ENCODE data around the gene SYK.
"Not testable (repeated sequence)": the region's sequence is repeated elsewhere in the genome, so short reads cannot be mapped to it uniquely, and the experiment has no call there.

SYK gene

GRCh38 chr9:90814355-90814754 lies 12.7 kb downstream of the SYK start:
- H3K9me3 ChIP-seq, result no peaks in the 10 kb centered on the region
- TF ChIP-seq, protein P1, sequence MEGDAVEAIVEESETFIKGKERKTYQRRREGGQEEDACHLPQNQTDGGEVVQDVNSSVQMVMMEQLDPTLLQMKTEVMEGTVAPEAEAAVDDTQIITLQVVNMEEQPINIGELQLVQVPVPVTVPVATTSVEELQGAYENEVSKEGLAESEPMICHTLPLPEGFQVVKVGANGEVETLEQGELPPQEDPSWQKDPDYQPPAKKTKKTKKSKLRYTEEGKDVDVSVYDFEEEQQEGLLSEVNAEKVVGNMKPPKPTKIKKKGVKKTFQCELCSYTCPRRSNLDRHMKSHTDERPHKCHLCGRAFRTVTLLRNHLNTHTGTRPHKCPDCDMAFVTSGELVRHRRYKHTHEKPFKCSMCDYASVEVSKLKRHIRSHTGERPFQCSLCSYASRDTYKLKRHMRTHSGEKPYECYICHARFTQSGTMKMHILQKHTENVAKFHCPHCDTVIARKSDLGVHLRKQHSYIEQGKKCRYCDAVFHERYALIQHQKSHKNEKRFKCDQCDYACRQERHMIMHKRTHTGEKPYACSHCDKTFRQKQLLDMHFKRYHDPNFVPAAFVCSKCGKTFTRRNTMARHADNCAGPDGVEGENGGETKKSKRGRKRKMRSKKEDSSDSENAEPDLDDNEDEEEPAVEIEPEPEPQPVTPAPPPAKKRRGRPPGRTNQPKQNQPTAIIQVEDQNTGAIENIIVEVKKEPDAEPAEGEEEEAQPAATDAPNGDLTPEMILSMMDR (IDR thresholded peaks at IDR 0.05), result no peak

DNA sequence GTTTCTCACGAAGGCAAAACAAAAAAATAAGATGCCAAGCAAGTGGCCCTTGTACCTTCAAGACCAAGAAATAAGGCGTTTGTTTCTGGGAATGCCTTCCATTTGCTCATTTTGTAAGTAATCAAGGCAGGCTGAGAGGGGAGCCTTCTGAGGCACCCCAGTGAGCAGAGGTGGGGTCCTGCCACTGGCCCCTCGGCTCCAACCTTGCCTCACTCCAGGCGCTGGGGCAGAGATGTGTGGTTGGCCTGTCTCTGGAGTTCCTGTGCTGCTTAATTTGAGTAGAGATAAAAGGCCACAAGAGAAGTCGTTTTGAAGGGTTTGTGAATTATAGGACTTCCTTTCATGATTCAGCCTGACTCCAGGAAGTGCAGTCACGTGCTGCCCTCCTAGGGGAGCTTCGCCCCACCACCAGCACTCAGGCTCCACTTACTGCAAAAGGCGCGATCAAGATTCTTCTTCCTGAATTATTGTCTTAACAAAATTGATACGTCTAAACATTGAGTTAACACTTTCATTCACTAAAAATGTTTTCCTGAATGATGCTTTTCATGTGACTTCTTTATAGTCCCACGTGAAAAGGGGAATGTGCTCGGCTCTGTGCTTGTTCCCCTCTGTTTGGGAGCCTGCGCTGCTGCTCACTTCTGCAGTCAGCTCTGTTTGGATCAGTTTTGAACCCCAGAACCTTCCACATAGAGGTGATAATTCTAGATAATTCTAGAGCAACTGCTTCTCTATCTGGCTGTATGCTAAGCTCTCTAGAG lies 13.7 kb downstream of the SYK start:
- Histone ChIP-seq H3K4me3 (ENCODE audit: low read depth in 1 of 2, low read length in 1 of 2) (peak overlapping the region; percentile 27 to 39), H3K4me1 (ENCODE audit: control insufficient read depth in 1 of 2, insufficient read depth in 1 of 2, low read depth in 1 of 2, low read length in 1 of 2) (peaks cover 47 to 76% of the 10 kb centered on the region in 2 experiments), H3K36me3 (peaks cover 10% of the 10 kb centered on the region), H3K27me3 (no peaks in the 10 kb centered on the region), H3K9me3 (no peaks in the 10 kb centered on the region), H3K27ac (peak overlapping the region; percentile 90)
- TF ChIP-seq, protein P1 (IDR thresholded peaks at IDR 0.05), result peak; percentile 17

More at GRCh38 chr9:90814355-90814754, 12.7 kb downstream of the SYK start:
- Histone ChIP-seq H3K4me1 (ENCODE audit: control insufficient read depth in 1 of 2, insufficient read depth in 1 of 2, low read depth in 1 of 2, low read length in 1 of 2) (peaks cover 57 to 83% of the 10 kb centered on the region in 2 experiments), H3K27me3 (no peaks in the 10 kb centered on the region), H3K36me3 (peaks cover 10% of the 10 kb centered on the region), H3K4me3 (ENCODE audit: low read depth in 1 of 2, low read length in 1 of 2) (peak overlapping the region in 1 of 2 experiments; percentile 27), H3K27ac (peak overlapping the region; percentile 90)

GRCh38 chr9:90815944-90816357 lies 14.3 kb downstream of the SYK start:
- Histone ChIP-seq H3K4me3 (ENCODE audit: low read depth in 1 of 2, low read length in 1 of 2) (peak overlapping the region; percentile 27 to 39), H3K27me3 (no peaks in the 10 kb centered on the region), H3K36me3 (peaks cover 10% of the 10 kb centered on the region), H3K9me3 (no peaks in the 10 kb centered on the region), H3K27ac (peak overlapping the region; percentile 90), H3K4me1 (ENCODE audit: control insufficient read depth in 1 of 2, insufficient read depth in 1 of 2, low read depth in 1 of 2, low read length in 1 of 2) (peaks cover 46 to 71% of the 10 kb centered on the region in 2 experiments)
- TF ChIP-seq, protein P1 (IDR thresholded peaks at IDR 0.05), result no peak

GRCh38 chr9:90816690-90817089 lies 15.1 kb downstream of the SYK start:
- peaks cover 10% of the 10 kb centered on the region for H3K36me3 ChIP-seq
- no peaks in the 10 kb centered on the region for H3K27me3 ChIP-seq
- peaks cover 46 to 66% of the 10 kb centered on the region in 2 experiments for H3K4me1 ChIP-seq (ENCODE audit: control insufficient read depth in 1 of 2, insufficient read depth in 1 of 2, low read depth in 1 of 2, low read length in 1 of 2)
- peak overlapping the region; percentile 90 for H3K27ac ChIP-seq
- H3K9me3 ChIP-seq, result no peaks in the 10 kb centered on the region
- TF ChIP-seq, protein P1 (IDR thresholded peaks at IDR 0.05), result no peak
- no peak overlapping the region for H3K4me3 ChIP-seq (ENCODE audit: low read depth in 1 of 2, low read length in 1 of 2)

DNA sequence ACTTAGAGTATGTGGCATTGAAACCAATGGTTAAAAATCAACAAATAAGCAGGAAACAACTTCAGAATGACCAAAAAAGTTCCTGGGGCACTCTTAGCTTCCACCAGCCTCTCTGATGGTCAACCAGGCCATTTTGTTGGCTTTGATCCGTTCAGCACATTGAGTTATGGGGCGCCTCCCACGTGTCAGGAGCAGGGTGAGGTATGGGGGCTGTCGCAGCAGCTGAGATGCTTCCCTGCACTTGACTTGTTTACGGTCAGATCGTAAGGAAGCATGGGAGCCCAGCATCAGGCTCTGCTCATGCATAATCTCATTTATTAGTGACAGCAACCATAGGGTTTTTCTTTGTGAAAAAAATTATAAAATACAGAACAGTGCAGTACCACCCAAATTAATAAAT lies 16.7 kb downstream of the SYK start:
- Histone ChIP-seq H3K9me3 (no peaks in the 10 kb centered on the region), H3K4me1 (ENCODE audit: control insufficient read depth in 1 of 2, insufficient read depth in 1 of 2, low read depth in 1 of 2, low read length in 1 of 2) (peaks cover 35 to 55% of the 10 kb centered on the region in 2 experiments), H3K27me3 (no peaks in the 10 kb centered on the region), H3K4me3 (ENCODE audit: low read depth in 1 of 2, low read length in 1 of 2) (no peak overlapping the region), H3K36me3 (peaks cover 11% of the 10 kb centered on the region), H3K27ac (peak overlapping the region; percentile 90)
- TF ChIP-seq, protein P1 (IDR thresholded peaks at IDR 0.05), result no peak

DNA sequence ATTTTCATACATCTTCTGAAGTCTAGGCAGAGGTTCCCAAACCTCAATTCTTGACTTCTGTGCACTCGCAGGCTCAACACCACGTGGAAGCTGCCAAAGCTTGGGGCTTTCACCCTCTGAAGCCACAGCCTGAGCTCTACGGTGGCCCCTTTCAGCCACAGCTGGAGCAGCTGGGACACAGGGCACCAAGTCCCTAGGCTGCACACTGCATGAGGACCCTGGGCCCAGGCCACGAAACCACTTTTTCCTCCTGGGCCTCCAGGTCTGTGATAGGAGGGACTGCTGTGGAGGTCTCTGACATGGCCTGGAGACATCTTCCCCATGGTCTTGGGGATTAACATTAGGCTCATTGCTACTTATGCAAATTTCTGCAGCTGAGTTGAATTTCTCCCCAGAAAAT lies 18.8 kb downstream of the SYK start:
- Histone ChIP-seq H3K4me1 (ENCODE audit: control insufficient read depth in 1 of 2, insufficient read depth in 1 of 2, low read depth in 1 of 2, low read length in 1 of 2) (peaks cover 17 to 37% of the 10 kb centered on the region in 2 experiments), H3K36me3 (peaks cover 11% of the 10 kb centered on the region), H3K27ac (peak overlapping the region; percentile 90)
- not testable (repeated sequence) for H3K27me3 ChIP-seq; H3K4me3 ChIP-seq (ENCODE audit: low read depth in 1 of 2, low read length in 1 of 2); H3K9me3 ChIP-seq

DNA sequence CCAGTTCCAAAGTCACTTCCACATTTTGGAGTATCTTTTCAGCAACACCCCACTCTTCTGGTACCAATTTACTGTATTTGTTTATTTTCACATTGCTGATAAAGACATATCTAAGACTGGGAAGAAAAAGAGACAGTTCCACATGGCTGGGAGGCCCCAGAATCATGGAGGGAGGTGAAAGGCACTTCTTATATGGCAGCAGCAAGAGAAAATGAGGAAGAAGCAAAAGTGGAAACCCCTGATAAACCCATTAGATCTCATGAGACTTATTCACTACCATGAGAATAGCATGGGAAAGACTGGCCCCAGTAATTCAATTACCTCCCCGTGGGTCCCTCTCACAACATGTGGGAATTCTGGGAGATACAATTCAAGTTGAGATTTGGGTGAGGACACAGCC lies 19.6 kb downstream of the SYK start:
- H3K36me3 ChIP-seq, result peaks cover 11% of the 10 kb centered on the region
- not testable (repeated sequence) for H3K27me3 ChIP-seq; H3K4me3 ChIP-seq (ENCODE audit: low read depth in 1 of 2, low read length in 1 of 2); H3K9me3 ChIP-seq
- peak overlapping the region; percentile 90 for H3K27ac ChIP-seq
- H3K4me1 ChIP-seq (ENCODE audit: control insufficient read depth in 1 of 2, insufficient read depth in 1 of 2, low read depth in 1 of 2, low read length in 1 of 2), result peaks cover 17 to 37% of the 10 kb centered on the region in 2 experiments
